Ascending aorta (tissue), 2 donors: ENCODE data around the gene ZNF467. TPM values are rescaled to one million over a fixed set of nuclear protein-coding genes. Genes with fewer than 3 reads are reported as not detected.

Experiments
- DNase-seq, 2 donors: peaks; one replicate each; pipeline ENCODE4 v3.0.0-alpha.2; 2019; ENCODE audit warnings: low spot score in 2 of 2
- H3K27ac ChIP-seq, 2 donors: fragments of 200-600 bp; sonication (generic); one replicate each; pipeline ENCODE4 v1.5.1; 2016 to 2017; ENCODE audit warnings: mild to moderate bottlenecking in 1 of 2
- H3K27me3 ChIP-seq: fragments of 200-600 bp; sonication (generic); one replicate; pipeline ENCODE4 v1.5.1; 2017
- H3K36me3 ChIP-seq, 2 donors: fragments of 200-600 bp; sonication (generic); one replicate each; pipeline ENCODE4 v1.5.1; 2016
- H3K4me1 ChIP-seq, 2 donors: fragments of 200-600 bp; sonication (generic); one replicate each; pipeline ENCODE4 v1.5.1; 2016 to 2017; ENCODE audit warnings: mild to moderate bottlenecking in 1 of 2
- H3K4me3 ChIP-seq, 2 donors: fragments of 200-600 bp; sonication (generic); one replicate each; pipeline ENCODE4 v1.5.1; 2016 to 2017; ENCODE audit warnings: mild to moderate bottlenecking in 1 of 2
- H3K9me3 ChIP-seq, 2 donors: fragments of 200-600 bp; sonication (generic); one replicate each; pipeline ENCODE4 v1.5.1; 2016
- CTCF ChIP-seq, 3 experiments: fragments of 200-600 bp in 2 of 3; fragments of 450-650 bp in 1 of 3; sonication (generic) in 2 of 3; IDR thresholded peaks; one replicate each; pipeline ENCODE4 v1.5.1; 2016 to 2019; ENCODE audit warnings: antibody characterized with exemption in 3 of 3, mild to moderate bottlenecking in 1 of 3, moderate library complexity in 1 of 3
- intact Hi-C: fragments of 100-400 bp; cut with DNase I; formaldehyde crosslinking; loops from one replicate; pipeline ENCODE4 v1.15.1; 2023
- total RNA-seq: library from RNA; depleted of rRNA; stranded (reverse); fragments of >200 nt; gene quantifications from one replicate; pipeline ENCODE4 v1.1.0, GENCODE V29; 2016

Gene ZNF467
- total RNA-seq, 1 donor from 2014 or later, result 42.3 TPM

GRCh38 chr7:149723795-149724495 lies 49.4 kb downstream of the ZNF467 start:
- Histone ChIP-seq H3K4me3 (no peak overlapping the region), H3K36me3 (peaks cover 61 to 75% of the 10 kb centered on the region in 2 donors), H3K9me3 (no peaks in the 10 kb centered on the region), H3K4me1 (no peaks in the 10 kb centered on the region), H3K27ac (no peak overlapping the region), H3K27me3 (no peaks in the 10 kb centered on the region)
- intact Hi-C loops, result no loop called here
- TF ChIP-seq CTCF (IDR thresholded peaks at IDR 0.05), result no peak
- DNase-seq, result peak in 1 of 2 donors; percentile 37

GRCh38 chr7:149723082-149723767 lies 50.2 kb downstream of the ZNF467 start:
- Histone ChIP-seq H3K27me3 (no peaks in the 10 kb centered on the region), H3K4me1 (no peaks in the 10 kb centered on the region), H3K27ac (no peak overlapping the region), H3K9me3 (no peaks in the 10 kb centered on the region), H3K36me3 (peaks cover 54 to 68% of the 10 kb centered on the region in 2 donors), H3K4me3 (no peak overlapping the region)
- intact Hi-C loops, result no loop called here
- no peak for TF ChIP-seq CTCF (IDR thresholded peaks at IDR 0.05)
- peak in 1 of 2 donors; percentile 38 for DNase-seq

GRCh38 chr7:149722356-149722957 lies 50.9 kb downstream of the ZNF467 start:
- no peak overlapping the region for H3K4me3 ChIP-seq
- peak in 1 of 2 donors; percentile 60 for DNase-seq
- no peaks in the 10 kb centered on the region for H3K4me1 ChIP-seq
- peaks cover 51 to 60% of the 10 kb centered on the region in 2 donors for H3K36me3 ChIP-seq
- H3K9me3 ChIP-seq, result no peaks in the 10 kb centered on the region
- no peak for TF ChIP-seq CTCF (IDR thresholded peaks at IDR 0.05)
- intact Hi-C loops, result no loop called here
- H3K27ac ChIP-seq, result no peak overlapping the region
- H3K27me3 ChIP-seq, result no peaks in the 10 kb centered on the region

- intact Hi-C loops, result no loop called here
- peak in 1 of 2 donors; percentile 46 for DNase-seq
- H3K27ac ChIP-seq, result no peak overlapping the region
- peaks cover 0 to under 1% of the 10 kb centered on the region in 2 donors for H3K4me1 ChIP-seq
- H3K9me3 ChIP-seq, result no peaks in the 10 kb centered on the region
- no peaks in the 10 kb centered on the region for H3K27me3 ChIP-seq
- H3K4me3 ChIP-seq, result no peak overlapping the region
- no peak for TF ChIP-seq CTCF (IDR thresholded peaks at IDR 0.05)
- peaks cover 48 to 54% of the 10 kb centered on the region in 2 donors for H3K36me3 ChIP-seq
Measured at GRCh38 chr7:149721084-149721601, 52.2 kb downstream of the ZNF467 start.

- intact Hi-C loops, result no loop called here
- TF ChIP-seq CTCF (IDR thresholded peaks at IDR 0.05), result no peak
Measured at GRCh38 chr7:149720372-149721083, 52.9 kb downstream of the ZNF467 start.

More at GRCh38 chr7:149720372-149721083, 52.9 kb downstream of the ZNF467 start:
- DNase-seq, result peak in 1 of 2 donors; percentile 43
- Histone ChIP-seq H3K4me1 (peaks cover 0 to 5% of the 10 kb centered on the region in 2 donors), H3K9me3 (no peaks in the 10 kb centered on the region), H3K4me3 (no peak overlapping the region), H3K27me3 (no peaks in the 10 kb centered on the region), H3K27ac (no peak overlapping the region), H3K36me3 (peaks cover 48% of the 10 kb centered on the region in 2 donors)
